ENCODE results near the gene FLYWCH1. TPM values are rescaled to one million over a fixed set of nuclear protein-coding genes. Genes with fewer than 3 reads are reported as not detected.

Gene FLYWCH1
- total RNA-seq, 1 donor from 2014 or later: 34.7 TPM

DNA sequence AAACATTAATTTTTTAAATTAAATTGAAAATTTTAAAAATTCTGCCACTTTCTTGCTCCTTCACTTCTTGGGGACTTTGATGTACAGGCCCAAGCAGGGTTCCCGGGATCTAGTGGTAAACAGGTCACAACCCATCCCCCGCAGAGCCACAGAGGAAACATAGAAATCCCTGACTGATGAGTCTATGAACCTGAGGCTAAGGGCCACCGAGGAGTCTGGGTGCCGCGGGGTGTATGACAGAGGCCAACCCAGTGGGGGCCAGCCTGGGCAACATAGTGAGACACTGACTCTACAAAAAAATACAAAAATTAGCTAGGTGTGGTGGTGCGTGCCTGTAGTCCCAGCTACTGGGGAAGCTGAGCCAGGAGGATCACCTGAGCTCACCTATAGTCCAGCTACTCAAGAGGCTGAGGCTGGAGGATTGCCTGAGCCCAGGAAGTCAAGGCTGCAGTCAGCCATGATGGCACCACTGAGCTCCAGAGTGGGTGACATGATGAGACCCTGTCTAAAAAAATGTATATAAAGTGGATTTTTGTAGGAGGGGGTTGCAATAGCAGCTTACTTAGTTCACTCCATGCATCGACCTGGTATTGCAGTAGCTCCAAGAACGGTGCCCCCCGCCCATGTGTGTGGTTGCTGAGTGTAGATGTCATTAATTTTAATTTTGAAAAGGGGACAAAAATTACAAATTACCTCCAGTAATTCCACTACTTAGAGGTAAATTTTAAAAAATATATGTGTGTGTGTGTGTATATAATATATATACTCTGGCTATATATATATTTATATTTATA, 9.2 kb upstream of the FLYWCH1 start:
- Histone ChIP-seq H3K4me3 (no peak overlapping the region), H3K4me1 (peaks cover 20% of the 10 kb centered on the region), H3K9me3 (no peaks in the 10 kb centered on the region), H3K27me3 (ENCODE audit: low read depth) (no peaks in the 10 kb centered on the region), H3K27ac (no peak overlapping the region), H3K36me3 (peaks cover 11% of the 10 kb centered on the region)
- ATAC-seq (no peak), DNase-seq (no peak)
- intact Hi-C loops (cut with DNase I): no loop called here
- no peak for TF ChIP-seq CTCF (IDR thresholded peaks at IDR 0.05)

DNA sequence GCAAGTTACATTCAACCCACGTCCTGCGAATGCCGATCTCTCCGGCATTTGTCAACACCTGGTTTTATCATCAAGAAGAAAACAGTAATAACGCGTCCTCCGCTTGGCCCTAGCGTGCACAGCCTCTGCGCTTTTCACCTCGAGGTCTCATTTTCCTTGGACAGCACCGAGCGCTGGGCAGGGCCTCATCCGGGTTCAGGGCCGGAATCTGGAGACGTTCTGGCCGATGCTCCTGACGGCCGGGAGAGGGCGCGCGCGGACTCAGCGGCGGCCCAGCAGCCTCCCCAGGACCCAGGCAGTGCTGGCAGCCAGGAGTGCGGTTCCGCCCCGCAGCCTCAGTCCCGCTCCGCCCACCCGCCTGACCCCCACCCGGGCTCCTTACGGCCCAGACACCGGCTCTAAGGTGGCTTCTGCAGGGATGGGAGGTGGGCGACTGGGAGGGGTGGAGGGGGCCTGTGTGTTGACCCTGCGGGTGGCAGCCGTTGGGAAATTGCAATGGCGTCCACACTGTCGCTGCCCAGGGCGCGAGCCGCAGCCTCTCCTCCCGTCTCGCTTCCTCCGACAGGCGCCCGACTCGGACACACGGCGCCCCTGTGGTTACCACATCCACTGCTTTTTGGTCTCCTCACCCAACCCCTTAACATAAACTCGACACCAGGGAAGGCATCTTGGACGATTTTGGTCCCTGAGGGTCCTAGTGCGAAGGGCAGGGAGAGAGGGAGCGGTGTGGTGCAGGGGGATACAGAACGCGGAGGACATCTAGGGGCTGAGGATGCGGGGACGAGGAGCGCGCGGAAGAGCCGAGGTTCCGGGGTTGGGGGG, 7.4 kb upstream of the FLYWCH1 start:
- peaks cover 20% of the 10 kb centered on the region for H3K4me1 ChIP-seq
- peak overlapping the region; percentile 90 for H3K27ac ChIP-seq
- no peaks in the 10 kb centered on the region for H3K9me3 ChIP-seq
- peaks cover 4% of the 10 kb centered on the region for H3K36me3 ChIP-seq
- peak; percentile 90 for DNase-seq
- peak; percentile 80 to 83 for ATAC-seq
- TF ChIP-seq CTCF (IDR thresholded peaks at IDR 0.05): peak; percentile 95
- intact Hi-C loops (cut with DNase I): no loop called here
- peak overlapping the region; percentile 85 for H3K4me3 ChIP-seq
- H3K27me3 ChIP-seq (ENCODE audit: low read depth): no peaks in the 10 kb centered on the region

DNA sequence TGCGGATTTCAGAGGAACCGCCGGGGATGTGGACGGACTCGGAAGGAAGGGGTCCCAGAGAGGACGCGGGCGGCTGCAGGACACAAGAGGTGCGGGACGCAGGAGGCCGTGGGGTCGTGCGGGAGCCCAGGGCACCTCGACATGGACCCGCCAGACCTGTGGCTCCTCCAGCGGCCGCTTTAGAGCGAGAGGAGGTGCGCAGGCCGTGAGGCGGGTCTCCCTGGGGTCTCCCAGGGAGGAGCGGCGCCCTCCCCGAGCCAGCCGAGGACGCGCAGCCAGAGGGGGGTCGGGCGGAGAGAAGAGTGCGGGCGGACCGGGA, 6.8 kb upstream of the FLYWCH1 start:
- intact Hi-C loops (cut with DNase I): no loop called here
- peaks cover 20% of the 10 kb centered on the region for H3K4me1 ChIP-seq
- H3K9me3 ChIP-seq: no peaks in the 10 kb centered on the region
- H3K27me3 ChIP-seq (ENCODE audit: low read depth): no peaks in the 10 kb centered on the region
- TF ChIP-seq CTCF (IDR thresholded peaks at IDR 0.05): no peak
- peaks cover under 1% of the 10 kb centered on the region for H3K36me3 ChIP-seq
- peak overlapping the region; percentile 90 for H3K27ac ChIP-seq
- ATAC-seq (no peak), DNase-seq (peak; percentile 62)
- peak overlapping the region; percentile 85 for H3K4me3 ChIP-seq

DNA sequence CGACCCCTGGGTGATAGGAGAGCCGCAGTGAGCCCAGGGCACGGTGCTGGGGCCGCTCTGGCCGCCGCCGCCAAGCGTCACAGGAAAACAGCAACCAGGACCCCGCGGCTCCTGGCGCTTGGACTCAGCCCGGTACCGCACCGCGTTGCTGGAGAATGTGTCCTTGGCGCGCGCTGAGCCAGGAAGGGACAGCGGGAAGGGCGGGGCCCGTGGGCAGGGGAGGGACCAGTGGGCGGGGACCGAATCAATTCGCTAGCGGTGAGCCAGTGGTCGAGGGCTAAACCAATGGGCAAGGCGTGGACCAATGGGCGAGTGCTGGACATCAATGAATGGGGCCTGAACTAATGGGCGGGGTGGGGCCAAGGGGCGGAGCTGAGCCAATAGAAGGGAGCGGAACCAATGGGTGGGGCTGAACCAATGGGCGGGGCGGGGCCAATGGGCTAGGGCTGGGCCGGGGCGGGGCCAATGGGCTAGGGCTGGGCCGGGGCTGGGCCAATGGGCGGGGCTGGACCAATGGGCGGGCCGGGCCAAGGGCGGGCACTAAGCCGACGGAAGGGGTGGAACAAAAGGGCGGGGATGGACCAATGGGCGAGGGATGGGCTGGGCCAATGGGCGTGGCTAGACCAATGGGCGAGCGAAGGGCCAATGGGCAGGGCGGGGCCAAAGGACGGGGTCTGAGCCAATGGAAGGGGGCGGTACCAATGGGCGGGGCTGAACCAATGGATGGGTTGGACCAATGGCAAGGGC, 6.3 kb upstream of the FLYWCH1 start:
- no peaks in the 10 kb centered on the region for H3K36me3 ChIP-seq
- no peaks in the 10 kb centered on the region for H3K27me3 ChIP-seq (ENCODE audit: low read depth)
- intact Hi-C loops (cut with DNase I): no loop called here

More for the DNA sequence above, 6.3 kb upstream of the FLYWCH1 start:
- H3K4me3 ChIP-seq: peak overlapping the region; percentile 85
- no peaks in the 10 kb centered on the region for H3K9me3 ChIP-seq
- peak; percentile 99 for DNase-seq
- peak; percentile 94 to 95 for ATAC-seq
- TF ChIP-seq CTCF (IDR thresholded peaks at IDR 0.05): no peak
- peaks cover 20% of the 10 kb centered on the region for H3K4me1 ChIP-seq
- H3K27ac ChIP-seq: peak overlapping the region; percentile 90
